Measurements from ENCODE around the gene ZNF784. TPM values are rescaled to one million over a fixed set of nuclear protein-coding genes. Genes with fewer than 3 reads are reported as not detected.

Gene ZNF784
- total RNA-seq, 1 donor from 2014 or later, result 6.8 TPM

DNA sequence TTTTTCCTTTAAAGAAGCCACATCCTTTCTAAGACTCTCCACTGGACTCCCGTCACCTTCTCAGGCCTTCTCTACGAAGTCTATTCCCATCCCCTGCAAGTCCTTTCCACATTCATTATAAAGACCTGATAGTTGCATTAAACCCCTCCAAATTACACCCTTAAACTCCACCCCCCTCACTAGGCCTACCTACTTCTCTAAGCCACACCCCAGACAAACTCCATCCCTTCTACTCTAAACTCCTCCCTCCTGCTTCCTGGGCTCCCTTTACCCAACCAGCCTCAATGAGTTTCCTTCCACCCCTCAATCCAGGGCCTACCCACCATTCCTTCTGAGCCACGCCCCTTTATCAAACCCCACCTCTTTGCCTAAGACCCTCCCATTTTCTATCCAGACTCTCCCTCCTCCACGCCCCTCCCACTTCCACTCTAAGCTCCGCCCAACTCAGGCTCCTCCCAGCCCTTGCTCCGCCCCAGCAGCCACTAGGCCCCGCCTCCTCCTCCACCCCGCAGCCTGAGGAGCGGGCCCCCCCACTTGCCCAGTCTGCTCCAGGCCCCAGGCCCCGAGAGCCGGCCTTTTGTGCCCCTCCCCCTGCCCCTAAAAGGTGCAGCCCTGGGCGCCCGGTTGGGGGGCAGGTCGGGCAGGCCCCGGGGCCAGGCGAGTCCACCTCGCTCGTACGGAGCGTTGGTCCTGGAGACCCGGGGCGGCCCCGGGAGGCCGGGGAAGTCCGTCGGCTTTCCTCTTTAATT, 25.5 kb downstream of the ZNF784 start:
- peaks cover 30% of the 10 kb centered on the region for H3K36me3 Mint-ChIP-seq (ENCODE audit: low read depth, unreplicated experiment)
- H3K4me1 Mint-ChIP-seq (ENCODE audit: unreplicated experiment), result peaks cover 9% of the 10 kb centered on the region
- H3K27me3 Mint-ChIP-seq (ENCODE audit: unreplicated experiment), result peaks cover 24% of the 10 kb centered on the region
- H3K4me3 Mint-ChIP-seq (ENCODE audit: unreplicated experiment), result peak overlapping the region; percentile 97
- H3K9me3 Mint-ChIP-seq (ENCODE audit: unreplicated experiment), result no peaks in the 10 kb centered on the region
- H3K27ac Mint-ChIP-seq (ENCODE audit: unreplicated experiment), result peak overlapping the region; percentile 99
- peak; percentile 98 for DNase-seq (ENCODE audit: low spot score)
- TF ChIP-seq CTCF (IDR thresholded peaks at IDR 0.05; ENCODE audit: unreplicated experiment), result no peak

- no peak for TF ChIP-seq CTCF (IDR thresholded peaks at IDR 0.05; ENCODE audit: unreplicated experiment)
- H3K27ac Mint-ChIP-seq (ENCODE audit: unreplicated experiment), result peak overlapping the region; percentile 94
Measured at GRCh38 chr19:55598034-55598433, 26.3 kb downstream of the ZNF784 start.

DNA sequence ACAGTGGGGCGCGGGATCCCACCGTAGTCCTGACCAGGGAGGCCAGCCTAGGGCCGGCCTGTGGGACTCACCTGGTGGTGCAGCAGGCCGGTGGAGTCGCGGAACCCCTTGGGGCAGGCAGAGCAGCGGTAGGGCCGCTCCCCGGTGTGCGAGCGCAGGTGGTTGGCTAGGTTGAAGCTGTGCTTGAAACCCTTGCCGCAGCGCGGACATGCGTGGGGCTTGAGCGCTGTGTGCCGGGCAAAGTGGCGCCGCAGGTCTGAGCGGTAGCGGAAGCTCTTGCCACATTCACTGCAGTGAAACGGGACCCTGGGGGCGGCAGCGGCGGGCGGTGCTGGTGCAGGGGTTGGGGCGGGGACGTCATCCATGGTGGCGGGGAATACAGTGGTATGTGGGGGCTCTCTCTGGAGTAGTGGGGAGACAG, 26.9 kb downstream of the ZNF784 start:
- H3K27ac Mint-ChIP-seq (ENCODE audit: unreplicated experiment), result no peak overlapping the region
- peaks cover 30% of the 10 kb centered on the region for H3K36me3 Mint-ChIP-seq (ENCODE audit: low read depth, unreplicated experiment)
- TF ChIP-seq CTCF (IDR thresholded peaks at IDR 0.05; ENCODE audit: unreplicated experiment), result no peak
- H3K27me3 Mint-ChIP-seq (ENCODE audit: unreplicated experiment), result peaks cover 19% of the 10 kb centered on the region
- peaks cover 9% of the 10 kb centered on the region for H3K4me1 Mint-ChIP-seq (ENCODE audit: unreplicated experiment)
- H3K9me3 Mint-ChIP-seq (ENCODE audit: unreplicated experiment), result no peaks in the 10 kb centered on the region
- H3K4me3 Mint-ChIP-seq (ENCODE audit: unreplicated experiment), result no peak overlapping the region
- DNase-seq (ENCODE audit: low spot score), result no peak

More at GRCh38 chr19:55598034-55598433, 26.3 kb downstream of the ZNF784 start:
- H3K9me3 Mint-ChIP-seq (ENCODE audit: unreplicated experiment), result no peaks in the 10 kb centered on the region
- H3K36me3 Mint-ChIP-seq (ENCODE audit: low read depth, unreplicated experiment), result peaks cover 30% of the 10 kb centered on the region
- DNase-seq (ENCODE audit: low spot score), result no peak
- peaks cover 19% of the 10 kb centered on the region for H3K27me3 Mint-ChIP-seq (ENCODE audit: unreplicated experiment)
- H3K4me1 Mint-ChIP-seq (ENCODE audit: unreplicated experiment), result peaks cover 9% of the 10 kb centered on the region
- peak overlapping the region; percentile 86 for H3K4me3 Mint-ChIP-seq (ENCODE audit: unreplicated experiment)

DNA sequence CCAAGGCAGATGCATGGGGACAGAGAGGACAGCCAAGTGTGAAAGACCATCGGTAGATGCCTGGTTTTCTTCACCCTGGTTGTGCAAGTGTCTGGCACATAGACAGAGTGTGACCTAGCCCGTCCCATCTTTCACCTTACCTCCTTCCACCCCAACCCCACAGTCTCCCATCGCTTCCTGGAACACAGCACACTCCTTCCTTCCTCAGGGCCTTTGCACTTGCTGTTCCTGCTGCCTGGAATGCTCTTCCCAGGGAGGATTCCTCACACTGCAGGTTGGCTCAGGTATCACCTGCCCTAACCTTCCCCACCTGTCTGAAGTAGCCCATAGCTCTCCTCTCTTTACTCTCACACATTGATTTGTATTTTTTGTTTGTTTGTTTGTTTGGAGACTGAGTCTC, 28.1 kb downstream of the ZNF784 start:
- Mint-ChIP-seq H3K27ac (ENCODE audit: unreplicated experiment) (no peak overlapping the region), H3K4me3 (ENCODE audit: unreplicated experiment) (no peak overlapping the region), H3K36me3 (ENCODE audit: low read depth, unreplicated experiment) (peaks cover 36% of the 10 kb centered on the region), H3K9me3 (ENCODE audit: unreplicated experiment) (no peaks in the 10 kb centered on the region), H3K4me1 (ENCODE audit: unreplicated experiment) (peaks cover 9% of the 10 kb centered on the region), H3K27me3 (ENCODE audit: unreplicated experiment) (peaks cover 15% of the 10 kb centered on the region)
- DNase-seq (ENCODE audit: low spot score), result no peak
- TF ChIP-seq CTCF (IDR thresholded peaks at IDR 0.05; ENCODE audit: unreplicated experiment), result no peak

DNA sequence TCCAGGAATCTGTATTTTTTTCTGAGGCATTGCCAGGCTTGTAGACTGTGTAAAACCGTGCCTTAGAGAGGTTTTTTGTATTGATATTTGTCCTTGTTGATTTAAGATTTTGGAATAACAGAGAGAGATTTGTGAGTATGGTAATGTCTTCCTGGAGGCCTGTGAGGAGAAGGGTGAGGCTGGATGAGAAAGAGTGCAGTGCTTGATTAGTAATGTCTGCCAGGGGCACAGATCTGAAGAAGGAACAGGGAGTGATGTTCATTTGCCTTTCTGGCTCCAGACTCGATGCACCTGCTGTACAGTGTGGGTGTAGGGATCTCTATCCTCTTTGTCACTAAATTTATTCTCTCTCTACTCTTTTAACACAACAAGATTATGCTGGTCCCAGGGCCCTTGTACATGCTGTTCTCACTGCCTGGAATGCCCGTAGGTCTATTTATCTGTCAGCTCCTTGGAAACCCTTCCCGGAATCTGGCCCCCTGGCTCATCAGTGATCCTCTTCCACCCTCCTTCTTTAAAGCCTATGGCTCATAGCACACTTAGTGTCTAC, 29.3 kb downstream of the ZNF784 start:
- peaks cover 9% of the 10 kb centered on the region for H3K4me1 Mint-ChIP-seq (ENCODE audit: unreplicated experiment)
- DNase-seq (ENCODE audit: low spot score), result no peak
- no peak for TF ChIP-seq CTCF (IDR thresholded peaks at IDR 0.05; ENCODE audit: unreplicated experiment)
- peak overlapping the region; percentile 43 for H3K4me3 Mint-ChIP-seq (ENCODE audit: unreplicated experiment)
- peaks cover 39% of the 10 kb centered on the region for H3K36me3 Mint-ChIP-seq (ENCODE audit: low read depth, unreplicated experiment)
- no peak overlapping the region for H3K27ac Mint-ChIP-seq (ENCODE audit: unreplicated experiment)
- peaks cover 14% of the 10 kb centered on the region for H3K27me3 Mint-ChIP-seq (ENCODE audit: unreplicated experiment)
- H3K9me3 Mint-ChIP-seq (ENCODE audit: unreplicated experiment), result no peaks in the 10 kb centered on the region
